NCI-H2227 (cell line): Measurements from ENCODE around the gene ATP2B1.
"Not testable (repeated sequence)": the region's sequence is repeated elsewhere in the genome, so short reads cannot be mapped to it uniquely, and the experiment has no call there.

Experiments used
- DNase-seq: peaks from one replicate; lab custom pipeline; 2025; ENCODE audit not compliant: unreplicated experiment; lab: John Stamatoyannopoulos, UW

ATP2B1 gene

DNA sequence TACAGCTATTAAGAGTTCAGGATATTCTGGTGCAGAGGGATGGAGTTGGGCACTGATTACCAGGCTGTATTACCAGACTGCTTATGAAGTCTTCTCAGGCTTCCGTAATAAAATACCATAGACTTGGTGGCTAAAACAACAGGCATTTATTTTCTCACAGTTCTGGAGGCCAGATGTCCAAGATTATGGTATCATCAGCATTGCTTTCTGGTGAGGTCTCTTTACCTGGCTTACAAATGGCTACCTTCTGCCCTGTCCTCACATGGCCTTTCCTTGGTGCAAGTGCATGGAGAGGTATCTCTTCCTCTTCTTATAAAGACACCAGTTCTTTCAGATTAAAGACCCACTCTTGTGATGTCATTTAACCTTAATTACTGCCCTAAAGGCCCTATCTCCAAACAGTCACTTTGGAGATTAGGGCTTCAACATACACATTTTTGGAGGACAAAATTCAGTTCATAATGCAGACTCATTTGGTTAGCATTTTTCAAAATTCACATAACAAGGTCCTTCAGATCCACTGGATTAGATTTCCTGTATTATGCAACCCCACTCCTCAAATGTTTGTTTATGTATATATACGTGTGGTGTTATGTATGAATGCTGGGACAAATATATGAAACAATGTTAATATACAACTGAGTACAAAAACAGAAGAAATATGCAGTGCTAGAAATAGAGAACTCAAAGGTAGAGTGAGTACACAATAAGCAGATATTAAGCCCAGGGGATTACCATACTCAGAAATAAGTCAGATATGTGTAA, 9.3 kb upstream of the ATP2B1 start:
- no peak for DNase-seq

DNA sequence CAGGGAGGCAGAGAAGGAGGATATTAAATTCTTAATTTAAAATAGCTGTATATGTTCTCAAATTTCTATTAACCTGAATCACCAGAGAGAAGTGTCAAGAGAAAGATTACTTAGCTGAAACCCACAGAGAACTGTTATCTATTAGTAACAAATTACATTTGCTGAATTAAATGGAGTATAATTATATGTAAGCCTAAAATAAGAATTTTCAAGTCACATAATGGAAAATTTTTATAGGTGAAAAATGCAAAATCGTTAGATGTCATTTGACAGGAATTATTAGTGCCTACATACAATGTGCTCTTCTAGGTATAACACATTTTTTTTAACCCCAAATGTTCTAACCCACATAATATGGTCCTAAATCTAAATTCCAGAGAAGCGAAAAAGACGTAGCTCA, 4.1 kb upstream of the ATP2B1 start:
- no peak for DNase-seq

DNA sequence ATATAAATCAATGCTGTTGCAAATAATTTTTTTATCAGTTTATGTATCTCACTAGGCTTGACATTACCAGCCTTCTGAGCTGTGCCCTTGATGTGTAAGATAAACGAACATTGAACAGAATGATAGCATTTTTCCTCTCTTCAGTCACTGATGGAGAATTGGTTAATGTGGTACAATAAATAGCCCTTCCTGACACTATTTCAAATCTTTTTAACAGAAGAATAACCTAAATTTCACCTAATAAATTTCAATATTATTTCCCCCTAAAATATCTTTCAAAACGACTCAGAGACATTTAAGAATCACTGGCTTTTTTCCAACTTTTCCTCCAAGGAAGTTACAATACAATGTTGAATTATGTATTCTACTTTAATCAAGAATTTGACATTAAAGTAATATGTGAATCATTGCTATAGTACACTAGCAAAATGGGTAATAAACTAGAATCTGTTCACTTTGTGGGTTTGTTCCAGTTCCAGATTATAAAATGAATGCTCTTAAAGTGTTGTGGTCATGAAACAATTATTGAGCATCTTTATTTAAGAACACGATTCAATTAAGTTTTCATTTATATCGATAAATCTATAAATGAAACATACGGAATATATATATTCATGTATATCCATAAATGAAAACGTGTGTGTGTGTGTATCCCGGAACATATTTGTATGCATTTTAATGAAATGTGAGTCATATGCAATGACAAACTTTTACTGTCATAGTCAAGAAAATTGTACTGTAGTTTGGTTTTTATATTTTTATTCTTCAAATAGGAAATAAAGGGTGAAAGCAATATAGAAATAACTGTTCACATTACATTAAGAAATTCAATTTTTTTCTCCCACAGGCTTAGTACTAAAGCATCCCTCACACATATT, 2.5 kb upstream of the ATP2B1 start:
- no peak for DNase-seq

DNA sequence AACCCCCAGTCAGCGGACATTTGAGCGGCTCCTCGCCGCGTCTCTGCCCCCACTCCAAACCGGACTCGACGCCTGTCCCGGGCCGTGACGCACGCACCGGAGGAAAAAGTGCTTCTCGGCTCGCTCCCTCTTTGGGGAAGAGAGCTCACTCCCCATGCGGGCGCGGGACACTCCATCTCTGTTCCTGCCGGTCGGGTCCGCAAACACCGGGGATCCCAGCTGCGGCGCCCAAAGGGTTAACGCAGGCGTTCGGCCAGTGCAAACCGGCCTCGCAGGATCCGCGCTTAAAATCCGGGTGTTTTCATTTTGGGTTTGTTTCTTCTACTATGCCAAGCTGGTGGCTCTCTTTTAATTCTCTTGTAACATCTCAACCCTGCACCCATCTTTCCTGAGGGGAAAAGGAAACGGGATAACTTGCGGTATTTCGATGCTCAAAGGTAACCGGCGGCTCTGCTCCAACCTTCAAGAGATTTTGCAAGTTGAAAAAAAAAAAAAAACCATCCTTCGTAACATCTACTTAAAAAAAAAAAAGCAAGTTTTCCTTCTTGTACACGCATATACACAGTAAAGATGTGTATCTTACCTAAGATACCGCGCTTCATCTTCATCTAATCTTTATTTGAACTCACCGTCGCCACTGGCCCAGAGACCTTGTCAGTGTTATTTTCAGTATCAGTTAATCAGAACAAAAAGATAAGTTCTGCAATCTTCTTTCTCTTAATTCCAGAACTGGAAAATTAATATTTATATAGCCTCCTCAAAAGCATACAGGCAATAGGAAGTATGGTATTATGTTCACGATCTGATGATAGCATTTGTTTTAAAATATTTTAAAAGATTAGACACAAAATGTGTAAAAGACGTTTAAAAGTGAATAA, 1.6 kb upstream of the ATP2B1 start:
- DNase-seq, result peak; percentile 74

DNA sequence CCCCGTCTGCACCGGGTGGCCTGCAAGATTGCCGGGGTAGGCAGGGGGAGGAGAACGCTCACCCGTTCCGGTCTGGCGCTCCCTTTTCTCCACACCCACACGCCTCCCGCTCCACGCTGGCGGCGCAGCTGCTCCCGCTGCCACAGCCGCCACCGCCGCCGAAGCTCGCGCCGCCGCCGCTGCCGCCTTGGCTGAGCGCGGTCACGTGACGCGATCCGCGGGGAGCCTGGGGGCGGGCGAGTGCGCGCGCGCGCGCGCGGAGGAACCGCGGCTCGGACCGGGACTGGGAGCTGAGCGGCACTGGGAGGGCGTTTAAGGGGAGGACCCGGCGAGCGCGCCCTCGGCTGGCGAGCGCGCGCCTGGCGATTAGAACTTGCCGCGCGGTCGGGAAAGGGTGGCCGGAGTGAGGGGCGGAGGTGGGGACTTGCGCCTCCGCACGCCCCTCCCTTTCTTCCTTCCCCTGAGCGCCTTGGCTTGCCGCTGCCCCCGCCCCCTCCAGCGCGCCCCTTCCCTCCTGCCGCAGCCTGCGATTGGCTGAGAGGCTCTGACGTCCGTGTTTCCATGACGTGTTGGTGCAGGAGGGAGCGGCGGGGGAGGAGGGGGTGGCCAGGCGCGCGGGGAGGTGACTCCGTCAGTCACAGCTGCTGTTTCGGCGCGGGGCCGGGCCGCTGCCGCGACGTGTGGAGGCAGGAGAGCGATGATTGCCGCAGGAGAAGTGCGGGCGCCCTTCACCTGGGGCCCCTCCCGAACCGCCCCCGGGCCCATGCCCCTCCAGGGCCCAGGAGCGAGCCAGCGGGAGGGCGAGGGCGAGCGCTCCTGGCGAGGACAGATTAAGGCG, 738 bp upstream of the ATP2B1 start:
- peak; percentile 100 for DNase-seq

DNA sequence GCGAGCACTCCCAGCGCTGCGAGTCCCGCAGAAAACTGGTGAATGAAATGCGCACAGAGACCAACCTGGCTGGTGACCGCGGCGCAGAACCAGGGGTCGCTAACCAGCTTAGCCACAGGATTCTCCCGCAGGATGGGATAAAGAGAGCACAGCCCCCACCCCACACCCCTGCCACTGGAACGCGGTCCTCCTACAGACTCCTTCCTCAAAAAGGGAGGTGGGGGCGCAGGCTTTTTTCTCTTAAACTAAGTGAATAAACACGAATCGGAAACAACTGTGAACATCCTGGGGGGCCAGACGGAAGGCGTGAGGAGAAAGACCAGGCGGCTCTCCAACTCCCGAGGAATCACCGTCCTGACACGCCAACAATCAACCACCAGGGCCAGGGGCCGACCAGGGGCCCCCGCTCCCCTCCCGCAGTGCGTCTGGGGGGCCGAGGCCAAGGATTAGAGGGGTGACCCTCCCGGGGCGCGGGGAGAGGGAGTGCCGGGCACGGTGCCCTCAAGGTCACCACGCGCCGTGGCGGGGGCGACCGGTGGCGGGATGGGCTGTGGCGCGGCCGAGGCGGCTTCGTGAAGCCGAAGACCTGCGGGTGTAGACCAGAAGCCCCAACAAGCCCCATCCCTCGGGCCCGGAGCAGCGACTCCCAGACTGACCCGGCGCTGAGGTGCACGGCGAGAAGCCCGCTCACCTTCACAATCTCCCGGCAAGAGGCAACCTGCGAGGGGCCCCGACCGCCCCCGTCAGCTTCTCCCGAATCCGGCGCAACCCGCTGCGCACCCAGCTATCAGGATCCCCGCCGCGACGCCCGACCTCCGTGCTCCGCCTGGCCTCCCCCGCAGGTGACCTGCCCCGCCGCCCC, 704 bp downstream of the ATP2B1 start:
- DNase-seq, result peak; percentile 72

DNA sequence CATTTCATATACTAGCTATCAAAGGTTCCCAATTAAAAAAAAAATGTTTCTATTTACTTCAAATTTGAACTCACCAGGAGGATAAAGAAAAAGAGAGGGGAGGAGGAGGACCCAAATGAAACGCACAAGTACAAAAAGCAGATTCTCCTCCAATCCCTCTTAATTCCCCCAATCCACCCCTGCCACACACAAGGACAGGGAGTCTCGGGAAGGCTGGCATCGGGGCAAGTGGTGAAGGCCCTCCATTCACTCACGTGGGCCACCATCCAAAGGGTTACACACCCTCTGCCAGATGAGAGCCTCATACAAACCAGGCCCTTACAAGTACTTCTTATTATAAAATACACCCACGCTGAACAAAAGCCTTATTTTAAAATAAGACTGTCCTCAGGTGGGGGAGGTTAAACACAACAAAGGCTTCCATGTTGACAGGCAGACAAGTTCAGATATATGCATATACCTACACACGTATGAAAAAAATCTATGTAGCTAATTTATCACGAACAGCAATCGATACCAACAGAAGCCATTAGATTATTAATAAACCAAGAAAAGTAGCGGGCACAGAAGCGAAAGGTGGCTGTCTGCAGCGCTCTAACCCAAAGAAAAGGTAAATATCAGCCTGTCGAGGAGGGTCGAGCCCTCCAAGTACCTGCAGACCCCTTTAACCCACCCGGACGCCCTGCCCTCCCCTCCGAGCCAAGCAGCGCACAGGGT, 1.5 kb downstream of the ATP2B1 start:
- peak; percentile 23 for DNase-seq

DNA sequence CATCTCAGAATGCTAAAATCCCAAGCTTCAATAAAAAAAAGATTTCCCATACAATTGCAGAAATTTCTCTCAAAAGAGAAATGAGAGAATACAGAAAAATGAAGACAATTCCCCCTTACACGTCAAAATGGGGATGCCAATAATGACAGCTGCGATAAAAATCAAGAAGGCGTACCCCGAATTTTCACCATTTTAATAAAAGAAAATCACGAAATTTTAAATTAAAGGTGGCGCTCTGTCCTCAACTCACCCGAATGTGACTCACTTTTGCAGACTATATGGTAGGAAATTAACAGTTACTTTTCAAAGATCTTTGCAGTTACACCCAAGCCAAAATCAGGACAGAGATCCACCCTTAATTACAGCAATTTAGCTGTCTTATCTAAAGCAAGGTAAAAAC, 2.1 kb downstream of the ATP2B1 start:
- DNase-seq, result no peak

DNA sequence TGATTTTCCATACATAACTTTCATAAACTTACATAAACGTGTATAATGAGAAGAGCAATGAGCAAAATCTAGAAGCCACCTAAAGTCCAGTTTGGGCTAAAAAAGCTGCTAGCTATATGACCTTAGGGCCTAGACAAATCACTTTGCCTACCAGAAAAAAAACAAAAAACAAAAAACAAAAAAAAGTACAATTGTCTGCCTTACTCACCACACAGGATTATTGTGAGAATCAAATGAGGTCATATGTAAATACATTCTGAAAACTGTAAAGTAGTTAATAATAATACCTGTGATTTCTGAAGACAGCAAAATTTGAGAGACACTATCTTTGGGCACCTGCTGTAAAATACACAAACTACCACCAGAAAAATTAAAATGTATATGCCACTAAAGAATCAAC, 4.2 kb downstream of the ATP2B1 start:
- DNase-seq, result no peak

DNA sequence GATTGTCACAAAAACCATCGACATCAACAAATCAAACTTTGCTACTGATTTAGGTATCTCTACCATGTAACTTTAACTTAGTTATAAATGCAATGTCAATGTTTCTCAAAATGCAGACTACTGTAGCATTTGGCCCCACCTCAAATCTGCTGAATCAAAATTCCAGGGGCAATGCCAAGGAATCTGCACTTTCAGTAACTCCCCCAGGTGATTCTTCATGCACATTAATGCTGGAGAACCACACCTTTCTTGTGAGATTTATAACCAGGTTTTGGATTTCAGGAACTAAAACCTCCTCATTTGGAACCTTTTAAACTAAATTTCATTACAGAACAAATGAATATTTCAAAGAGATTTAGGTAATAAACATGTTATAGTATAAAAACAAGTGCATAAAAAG, 4.9 kb downstream of the ATP2B1 start:
- no peak for DNase-seq

DNA sequence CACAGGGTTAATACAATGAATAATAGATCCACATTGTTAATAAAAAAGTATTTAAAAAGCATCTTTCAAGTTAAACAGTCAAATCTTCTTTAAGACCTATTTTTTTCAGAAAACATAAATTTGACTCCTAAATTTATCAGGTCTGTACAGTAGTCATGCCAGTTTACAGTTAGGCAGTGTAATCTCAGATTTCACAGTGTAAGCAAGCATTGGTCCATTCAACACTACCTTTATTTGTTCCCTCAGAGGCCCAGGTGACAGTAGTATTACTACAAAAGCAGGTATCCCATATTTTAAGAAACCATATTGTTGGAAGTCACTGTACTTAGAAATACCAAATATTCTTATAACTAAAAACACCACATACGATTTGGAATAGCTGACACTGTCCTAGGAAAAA, 6.1 kb downstream of the ATP2B1 start:
- no peak for DNase-seq

DNA sequence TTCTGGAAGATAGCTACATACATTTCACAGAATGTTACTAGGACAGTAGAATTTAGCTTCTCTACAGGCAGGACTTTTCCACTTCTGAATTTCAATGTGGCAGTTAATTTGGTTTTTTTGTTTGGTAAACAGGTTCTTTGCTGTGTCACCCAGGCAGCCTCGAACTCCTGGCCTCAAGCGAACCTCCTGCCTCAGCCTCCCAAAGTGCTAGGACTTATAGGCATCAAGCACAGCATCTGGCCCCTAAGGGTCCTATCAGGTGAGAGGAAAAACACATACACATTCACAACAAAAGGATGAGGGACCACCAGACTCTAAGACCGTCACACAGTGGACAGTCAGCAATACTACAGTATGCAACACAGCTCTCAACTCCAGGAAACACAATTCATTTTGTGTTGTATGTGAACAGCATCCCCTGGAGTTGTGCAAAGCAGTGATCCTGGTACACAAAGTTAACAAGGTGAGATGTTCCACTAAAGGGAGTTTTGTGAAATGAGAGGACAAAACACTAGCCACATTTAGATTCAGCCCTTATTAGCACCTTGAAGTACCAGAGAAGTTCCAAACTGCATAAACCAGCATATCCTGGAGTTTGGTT, 6.9 kb downstream of the ATP2B1 start:
- DNase-seq, result no peak

DNA sequence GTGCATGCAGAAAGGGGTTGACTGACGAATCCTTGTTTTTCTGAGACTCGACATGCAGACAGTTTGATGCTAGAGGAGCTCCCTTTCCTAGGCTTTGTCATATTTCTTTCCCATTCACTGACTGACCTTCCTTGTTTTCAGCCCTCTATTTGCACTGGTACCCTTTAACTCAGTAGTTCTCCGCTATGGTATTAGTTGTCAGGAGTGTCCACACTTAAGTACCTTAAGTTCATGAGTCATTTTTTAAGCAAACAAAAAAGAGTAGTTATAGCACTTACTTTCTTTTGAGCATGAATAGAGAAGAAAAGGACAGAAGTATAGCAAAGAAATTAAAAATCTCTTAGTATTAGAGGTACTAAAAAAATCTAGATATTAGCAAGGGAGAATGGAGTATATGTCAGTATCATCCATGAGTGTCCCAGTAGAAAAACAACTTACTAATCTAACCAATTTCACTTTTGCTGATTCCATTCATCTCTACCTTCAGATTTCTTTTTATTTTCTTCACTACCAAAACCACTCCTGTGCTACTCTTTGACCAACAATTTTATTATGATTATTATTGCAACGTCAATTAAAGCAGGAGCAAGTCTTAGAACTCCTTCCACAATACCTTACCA, 8.3 kb downstream of the ATP2B1 start:
- no peak for DNase-seq

DNA sequence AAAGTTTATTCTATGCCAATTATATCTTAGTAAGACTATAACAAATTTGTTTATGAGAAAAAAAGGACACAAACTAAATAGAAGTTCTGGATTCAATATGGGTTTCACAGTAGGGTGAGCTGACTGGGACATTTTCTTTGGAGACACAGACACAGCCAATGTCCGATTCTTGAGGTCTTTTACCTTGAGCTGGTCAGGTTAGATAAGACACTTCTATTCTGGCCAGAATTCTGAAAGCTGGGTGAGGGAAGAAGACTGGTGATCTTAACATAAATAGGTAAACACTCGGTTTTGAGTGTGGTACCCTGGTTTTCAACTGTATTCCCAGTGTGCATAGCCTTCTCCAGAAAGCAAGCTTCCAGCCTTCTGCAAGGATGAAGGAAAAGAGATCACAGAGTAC, 10.0 kb downstream of the ATP2B1 start:
- no peak for DNase-seq

DNA sequence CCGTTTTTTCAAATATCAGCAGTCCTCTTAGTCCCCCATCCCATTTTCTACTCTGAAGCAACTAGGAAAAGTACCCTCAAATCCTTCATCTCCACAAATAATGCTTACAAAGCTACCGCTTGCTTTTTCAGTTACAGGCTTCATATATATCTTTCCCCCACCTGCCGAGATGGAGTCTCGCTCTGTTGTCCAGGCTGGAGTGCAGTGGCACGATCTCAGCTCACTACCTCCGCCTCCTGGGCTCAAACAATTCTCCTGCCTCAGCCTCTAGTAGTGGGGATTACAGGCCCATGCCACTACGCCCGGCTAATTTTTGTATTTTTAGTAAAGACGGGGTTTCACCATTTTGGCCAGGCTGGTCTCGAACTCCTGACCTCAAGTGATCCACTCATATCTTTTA, 10.9 kb downstream of the ATP2B1 start:
- not testable (repeated sequence) for DNase-seq

DNA sequence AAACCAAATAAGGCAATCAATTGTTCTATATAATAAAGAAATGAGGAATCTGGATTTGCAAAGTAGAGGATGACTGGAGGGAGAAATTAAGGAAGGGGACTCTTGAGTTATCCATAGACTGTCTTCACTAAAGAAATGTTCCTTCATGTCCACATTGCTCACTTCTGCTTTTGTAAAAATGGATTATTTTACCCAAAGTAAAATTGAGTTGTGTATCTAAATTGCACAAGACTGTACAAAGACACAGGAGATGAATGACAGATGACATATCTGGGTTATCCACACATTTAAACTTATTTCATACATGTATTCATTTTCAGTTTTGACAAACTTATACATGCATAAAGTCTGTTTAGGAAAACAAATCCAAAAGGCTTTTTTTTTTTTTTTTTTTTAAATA, 11.3 kb downstream of the ATP2B1 start:
- no peak for DNase-seq

DNA sequence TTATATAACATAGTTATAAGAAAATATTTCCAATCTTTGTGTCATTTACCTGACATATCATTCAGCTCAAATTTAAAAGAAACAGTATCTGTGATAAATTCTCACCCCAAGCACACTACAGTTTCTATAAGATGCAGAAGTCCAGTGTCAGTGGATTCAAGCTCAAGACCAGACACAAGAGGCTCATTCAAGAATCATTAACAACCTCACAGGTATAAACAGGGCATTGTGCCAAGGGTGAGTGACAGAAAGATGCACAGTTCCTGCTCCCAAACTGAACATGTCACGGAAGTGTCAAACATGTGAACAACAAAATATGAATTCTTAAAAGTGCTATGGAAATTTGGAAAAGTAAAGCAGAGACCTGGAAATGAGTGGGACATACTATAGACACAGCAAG, 12.8 kb downstream of the ATP2B1 start:
- no peak for DNase-seq

DNA sequence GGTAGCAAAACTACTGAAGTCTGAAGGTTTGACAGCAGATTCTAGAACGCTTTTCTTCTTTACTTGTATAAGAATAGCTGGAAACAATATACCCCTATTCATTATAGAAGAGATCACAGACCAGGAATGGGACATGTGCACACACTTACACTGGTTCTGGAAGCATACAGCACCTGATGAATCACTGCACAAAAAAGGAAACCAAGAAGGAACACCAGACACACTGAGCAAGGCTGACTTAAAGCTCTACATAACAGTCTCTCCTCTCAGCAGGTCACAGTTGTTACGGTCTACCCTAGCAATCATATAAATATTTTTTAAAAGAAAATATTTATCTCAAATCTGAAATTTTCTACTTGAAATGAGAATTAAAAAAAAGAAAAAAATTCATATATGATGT, 13.5 kb downstream of the ATP2B1 start:
- DNase-seq, result no peak
